GM12878 (cell line): ENCODE data around the gene C15orf61. TPM values are rescaled to one million over a fixed set of nuclear protein-coding genes. Genes with fewer than 3 reads are reported as not detected.

Source experiments
- ATAC-seq: fragments of 200-7000 bp; cut with Tn5 transposase; 3 replicates; pipeline ENCODE4 v1.9.1; 2020; ENCODE audit warnings: mild to moderate bottlenecking, moderate library complexity
- BruUV-seq: library from RNA; stranded (reverse); fragments of 400-500 nt; replicated peaks from 2 replicates; lab custom pipeline; 2021; lab: Mats Ljungman, UMichigan
- CTCF ChIA-PET: fragments of 300-600 bp; sonication (Branson Sonifier 250); formaldehyde crosslinking; extraction: SDS; loops from one replicate; lab custom pipeline; 2021; ENCODE audit warnings: inconsistent platforms; lab: Yijun Ruan, JAX
- POLR2A ChIA-PET: fragments of 350-600 bp; formaldehyde crosslinking; extraction: SDS; loops from one replicate; lab custom pipeline; 2021; ENCODE audit warnings: inconsistent platforms; lab: Charles Lee
- RAD21 ChIA-PET: fragments of 300-600 bp; sonication (Branson Sonifier 250); formaldehyde crosslinking; loops from one replicate; lab custom pipeline; 2023; ENCODE audit warnings: antibody characterized with exemption; ENCODE audit not compliant: unreplicated experiment; lab: Charles Lee
- SMC1A ChIA-PET: fragments of 300-600 bp; sonication (Branson Sonifier 250); formaldehyde crosslinking; loops from one replicate; lab custom pipeline; 2023; ENCODE audit not compliant: unreplicated experiment, uncharacterized antibody; lab: Charles Lee
- DNase-seq: peaks from one replicate; pipeline ENCODE4 v3.0.0-alpha.2; 2011; ENCODE audit warnings: low read depth, low spot score
- FAIRE-seq: peaks from 3 replicates; lab custom pipeline; 2011; peaks lifted over from hg19 to GRCh38; lab: Jason Lieb, UNC
- H2AFZ ChIP-seq: 2 replicates; pipeline ENCODE4 v1.6.0; 2011; ENCODE audit warnings: low read depth, low read length, control low read depth; ENCODE audit not compliant: control insufficient read depth
- H3K27ac ChIP-seq: 2 replicates; pipeline ENCODE4 v1.5.1; 2011; ENCODE audit warnings: control low read depth; ENCODE audit not compliant: control insufficient read depth, insufficient read depth
- H3K27me3 ChIP-seq, 2 experiments: replicated peaks in 1 of 2; 2 replicates each; pipeline versions ENCODE4 v1.6.0 to v1.6.1; 2011; ENCODE audit warnings: low read length in 1 of 2; ENCODE audit not compliant: control insufficient read depth in 2 of 2, insufficient read depth in 2 of 2
- H3K36me3 ChIP-seq, 2 experiments: 2 replicates each; pipeline ENCODE4 v1.5.1; 2011; ENCODE audit warnings: low read length in 1 of 2; ENCODE audit not compliant: control insufficient read depth in 2 of 2, insufficient read depth in 2 of 2
- H3K4me1 ChIP-seq: 2 replicates; pipeline ENCODE4 v1.6.1; 2011; ENCODE audit warnings: mild to moderate bottlenecking, low read length, moderate library complexity, mixed read lengths; ENCODE audit not compliant: control insufficient read depth, insufficient read depth
- H3K4me2 ChIP-seq: 2 replicates; pipeline ENCODE4 v1.6.0; 2011; ENCODE audit warnings: control low read depth; ENCODE audit not compliant: control insufficient read depth, insufficient read depth
- H3K4me3 ChIP-seq: fragments of 200-600 bp; sonication (generic); 2 replicates; pipeline ENCODE4 v1.5.1; 2016
- H3K79me2 ChIP-seq: 2 replicates; pipeline ENCODE4 v1.6.0; 2011; ENCODE audit warnings: low read length; ENCODE audit not compliant: control insufficient read depth, insufficient read depth
- H3K9ac ChIP-seq: 2 replicates; pipeline ENCODE4 v1.8.0; 2011; ENCODE audit warnings: low read length, control low read depth, mixed read lengths; ENCODE audit not compliant: control insufficient read depth, insufficient read depth
- H3K9me3 ChIP-seq: replicated peaks from 3 replicates; pipeline ENCODE4 v1.5.1; 2011; ENCODE audit warnings: mild to moderate bottlenecking, low read length; ENCODE audit not compliant: control insufficient read depth, insufficient read depth
- H4K20me1 ChIP-seq: 2 replicates; pipeline ENCODE4 v1.6.0; 2011; ENCODE audit not compliant: control insufficient read depth, insufficient read depth
- IKZF2 ChIP-seq, 2 experiments: fragments of 450-650 bp; IDR thresholded peaks; 2 replicates each; pipeline ENCODE4 v1.6.1; 2017; ENCODE audit warnings: mild to moderate bottlenecking in 2 of 2, moderate library complexity in 2 of 2
- SMARCA5 ChIP-seq: fragments of 450-650 bp; IDR thresholded peaks from 2 replicates; pipeline ENCODE4 v1.6.1; 2017; ENCODE audit warnings: mild to moderate bottlenecking
- STAT3 ChIP-seq: IDR thresholded peaks from 2 replicates; pipeline ENCODE4 v1.6.1; 2011; ENCODE audit warnings: low read depth, low read length, improper control_type of control experiment
- WGBS: methylation state at CpG from one replicate; pipeline ENCODE4 v1.1.6; 2016; ENCODE audit warnings: low lambda C conversion rate; ENCODE audit not compliant: insufficient replicate concordance, insufficient coverage; ENCODE audit errors: missing lambda C conversion rate; 5-methylcytosine and 5-hydroxymethylcytosine counted together
- in situ Hi-C: fragments of 300-500 bp; cut with MboI; formaldehyde crosslinking; loops from 9 replicates; pipeline ENCODE4 v1.14.3; 2018; ENCODE audit warnings: mixed read lengths
- intact Hi-C: fragments of 100-400 bp; cut with micrococcal nuclease; formaldehyde crosslinking; loops from one replicate; pipeline ENCODE4 v1.14.2; 2022; ENCODE audit not compliant: unreplicated experiment
- polyA plus RNA-seq, 11 experiments: library from polyadenylated mRNA; depleted of rRNA in 4 of 11; unstranded in 6 of 11; stranded (reverse) in 5 of 11; fragments of >200 nt; fragmentation: Nextera tagmentation in 4 of 11; fragmentation: Illumina TruSeq in 1 of 11; extraction: Ambion mirVana in 4 of 11; extraction: Trizol in 1 of 11; gene quantifications; 1 replicate in 1 of 11; 2 replicates in 10 of 11; pipeline versions ENCODE4 v1.2.1 to v1.2.3, GENCODE V29; 2011 to 2016; ENCODE audit warnings: inconsistent platforms in 2 of 11, missing spikeins in 2 of 11, low read depth in 1 of 11
- total RNA-seq, 4 experiments: library from RNA; depleted of rRNA in 3 of 4; stranded (reverse); fragments of >200 nt in 3 of 4; fragmentation: Illumina TruSeq in 1 of 4; extraction: Trizol in 1 of 4; gene quantifications; 2 replicates each; pipeline versions ENCODE4 v1.2.1 to v1.2.3, GENCODE V29; 2013 to 2021
- TF ChIP-seq, protein P1 (sequence below): fragments of 450-650 bp; IDR thresholded peaks from 2 replicates; pipeline ENCODE4 v1.6.1; 2014; ENCODE audit warnings: mild to moderate bottlenecking
- TF ChIP-seq, protein P2 (sequence below): IDR thresholded peaks from 2 replicates; pipeline ENCODE4 v1.6.1; 2011; ENCODE audit warnings: borderline replicate concordance, low read depth, mild to moderate bottlenecking, moderate library complexity, mixed read lengths, low read length; ENCODE audit not compliant: insufficient read depth; ENCODE audit errors: extremely low read length
- TF ChIP-seq, protein P3 (sequence below): IDR thresholded peaks from 2 replicates; pipeline ENCODE4 v1.6.1; 2012; ENCODE audit warnings: low read depth, low read length, improper control_type of control experiment

C15orf61 gene
- total and polyA plus RNA-seq, 10 of the 15 experiments (the other 5 are each of a cell fraction or from before 2014, with no cell fraction given), result 1.4 to 8.7 (median 4.3) TPM

DNA sequence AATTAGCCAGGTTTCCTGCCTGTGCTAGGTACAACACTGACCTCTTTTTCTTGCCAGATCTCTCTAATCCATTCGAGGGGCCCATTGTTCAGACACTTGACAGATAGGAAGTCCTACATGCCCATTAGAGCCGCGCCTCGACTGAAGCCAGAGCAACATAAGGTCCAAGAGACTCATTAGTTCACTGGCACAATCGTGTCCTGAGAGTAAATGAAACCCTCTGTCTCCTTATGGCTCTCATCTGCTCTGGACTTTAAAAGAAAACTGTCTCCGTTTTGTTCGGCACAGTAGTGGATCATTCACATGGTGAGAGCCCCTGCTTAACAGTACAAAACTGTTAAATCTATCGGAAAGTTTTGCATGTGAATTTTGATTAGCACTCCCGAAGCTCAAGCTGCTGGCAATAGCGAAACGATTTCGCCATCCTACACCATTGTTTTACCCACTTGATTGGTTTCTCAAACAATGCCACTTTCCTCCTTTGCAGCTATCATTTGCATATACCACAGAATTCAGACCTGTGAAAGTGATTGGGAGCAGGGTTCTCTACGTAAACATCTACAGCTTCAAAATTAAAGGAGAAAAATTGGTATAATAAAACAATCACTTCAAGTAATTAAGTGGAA, 19.0 kb upstream of the C15orf61 start:
- Histone ChIP-seq H2AFZ (no peak overlapping the region), H3K79me2 (no peaks in the 10 kb centered on the region), H3K9me3 (no peaks in the 10 kb centered on the region), H3K27ac (no peak overlapping the region), H3K4me3 (no peak overlapping the region), H4K20me1 (no peaks in the 10 kb centered on the region), H3K4me2 (no peak overlapping the region), H3K27me3 (no peaks in the 10 kb centered on the region), H3K4me1 (peaks cover 12% of the 10 kb centered on the region), H3K36me3 (no peaks in the 10 kb centered on the region), H3K9ac (no peak overlapping the region)
- CTCF ChIA-PET, result interaction anchor here (0.6 to 4.1 kb wide), 31 partner anchors 8 to 1019 kb away, joined by 3 to 49 read pairs (median 4); no protein-coding TSS in a partner anchor
- intact Hi-C loops (loop anchor here (1.0 kb wide), 1 partner anchor 334 kb away; no protein-coding TSS in a partner anchor), in situ Hi-C loops (no loop called here)
- DNase-seq (no peak), ATAC-seq (no peak), FAIRE-seq (no peak)
- POLR2A ChIA-PET, result no interaction called here
- SMC1A ChIA-PET, result interaction anchor here (0.8 to 3.4 kb wide), 30 partner anchors 11 to 337 kb away, joined by 3 to 16 read pairs (median 4); no protein-coding TSS in a partner anchor
- TF ChIP-seq, protein P1, sequence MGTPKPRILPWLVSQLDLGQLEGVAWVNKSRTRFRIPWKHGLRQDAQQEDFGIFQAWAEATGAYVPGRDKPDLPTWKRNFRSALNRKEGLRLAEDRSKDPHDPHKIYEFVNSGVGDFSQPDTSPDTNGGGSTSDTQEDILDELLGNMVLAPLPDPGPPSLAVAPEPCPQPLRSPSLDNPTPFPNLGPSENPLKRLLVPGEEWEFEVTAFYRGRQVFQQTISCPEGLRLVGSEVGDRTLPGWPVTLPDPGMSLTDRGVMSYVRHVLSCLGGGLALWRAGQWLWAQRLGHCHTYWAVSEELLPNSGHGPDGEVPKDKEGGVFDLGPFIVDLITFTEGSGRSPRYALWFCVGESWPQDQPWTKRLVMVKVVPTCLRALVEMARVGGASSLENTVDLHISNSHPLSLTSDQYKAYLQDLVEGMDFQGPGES, result no peak
- RAD21 ChIA-PET, result interaction anchor here (0.8 to 3.6 kb wide), 20 partner anchors 9 to 555 kb away, joined by 3 to 26 read pairs (median 4); partner anchors contain the start of gene C15orf61
- no TSS peak for BruUV-seq
- 80% methylated on average over 13 of the region's 13 CpGs for WGBS

DNA sequence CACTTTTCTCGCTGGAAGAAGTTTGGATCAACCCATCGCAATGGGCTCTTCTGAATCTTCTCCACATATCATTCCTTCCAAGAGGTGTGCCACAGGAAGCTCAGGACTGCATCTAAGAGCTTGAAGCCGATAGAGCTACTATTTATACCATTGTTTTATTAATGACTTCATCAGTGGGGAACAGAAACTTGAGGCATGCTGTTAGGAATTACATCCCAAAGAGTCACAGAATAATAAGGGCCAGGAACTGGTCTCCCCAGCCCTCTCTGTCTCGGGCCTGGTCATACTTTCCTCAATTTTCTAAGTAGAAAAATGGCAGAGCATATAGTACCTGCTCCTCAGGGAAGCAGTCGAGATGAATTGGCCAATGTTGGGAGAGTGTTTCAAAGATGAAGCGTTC, 16.9 kb upstream of the C15orf61 start:
- no peaks in the 10 kb centered on the region for H3K79me2 ChIP-seq
- H3K9me3 ChIP-seq, result no peaks in the 10 kb centered on the region
- TF ChIP-seq IKZF2 (IDR thresholded peaks at IDR 0.05) (no peak), SMARCA5 (no peak), STAT3 (no peak)
- TF ChIP-seq, protein P2, sequence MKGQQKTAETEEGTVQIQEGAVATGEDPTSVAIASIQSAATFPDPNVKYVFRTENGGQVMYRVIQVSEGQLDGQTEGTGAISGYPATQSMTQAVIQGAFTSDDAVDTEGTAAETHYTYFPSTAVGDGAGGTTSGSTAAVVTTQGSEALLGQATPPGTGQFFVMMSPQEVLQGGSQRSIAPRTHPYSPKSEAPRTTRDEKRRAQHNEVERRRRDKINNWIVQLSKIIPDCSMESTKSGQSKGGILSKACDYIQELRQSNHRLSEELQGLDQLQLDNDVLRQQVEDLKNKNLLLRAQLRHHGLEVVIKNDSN, result no peak
- TF ChIP-seq, protein P3, sequence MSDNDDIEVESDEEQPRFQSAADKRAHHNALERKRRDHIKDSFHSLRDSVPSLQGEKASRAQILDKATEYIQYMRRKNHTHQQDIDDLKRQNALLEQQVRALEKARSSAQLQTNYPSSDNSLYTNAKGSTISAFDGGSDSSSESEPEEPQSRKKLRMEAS, result no peak
- no peaks in the 10 kb centered on the region for H3K27me3 ChIP-seq
- H3K4me3 ChIP-seq, result no peak overlapping the region
- intact Hi-C loops (no loop called here), in situ Hi-C loops (no loop called here)
- H3K4me1 ChIP-seq, result peaks cover 14% of the 10 kb centered on the region
- FAIRE-seq (no peak), ATAC-seq (no peak), DNase-seq (no peak)
- H3K36me3 ChIP-seq, result no peaks in the 10 kb centered on the region
- RAD21 ChIA-PET, result interaction anchor here (0.5 to 3.6 kb wide), 4 partner anchors 21 to 328 kb away, joined by 3 to 22 read pairs (median 4); no protein-coding TSS in a partner anchor
- CTCF ChIA-PET, result interaction anchor here (0.7 to 4.1 kb wide), 7 partner anchors 8 to 332 kb away, joined by 3 to 49 read pairs (median 4); partner anchors contain the start of gene C15orf61
- POLR2A ChIA-PET, result interaction anchor here (1.1 kb wide), 1 partner anchor 20 kb away, joined by 3 read pairs; no protein-coding TSS in a partner anchor
- no peak overlapping the region for H2AFZ ChIP-seq
- no peak overlapping the region for H3K9ac ChIP-seq
- SMC1A ChIA-PET, result interaction anchor here (0.5 to 3.4 kb wide), 10 partner anchors 9 to 333 kb away, joined by 3 to 16 read pairs (median 6); no protein-coding TSS in a partner anchor
- 83% methylated on average over 6 of the region's 6 CpGs for WGBS
- BruUV-seq, result no TSS peak
- no peak overlapping the region for H3K4me2 ChIP-seq
- H3K27ac ChIP-seq, result no peak overlapping the region
- no peaks in the 10 kb centered on the region for H4K20me1 ChIP-seq
